GM21786 (cell line): ENCODE measurements around the gene MZT1.

ENCODE experiments used
- ATAC-seq: cut with Tn5 transposase; IDR thresholded peaks from one replicate; pipeline ENCODE4 v1.9.1; 2021; ENCODE audit not compliant: unreplicated experiment

Gene MZT1

GRCh38 chr13:72686766-72687165 lies 40.7 kb downstream of the MZT1 start:
- ATAC-seq: no peak

- ATAC-seq: no peak
Measured at GRCh38 chr13:72680353-72680752, 47.1 kb downstream of the MZT1 start.

GRCh38 chr13:72678312-72678711 lies 49.1 kb downstream of the MZT1 start:
- ATAC-seq: no peak

GRCh38 chr13:72677431-72677830 lies 50.0 kb downstream of the MZT1 start:
- no peak for ATAC-seq

- no peak for ATAC-seq
Measured at GRCh38 chr13:72666391-72666790, 61.0 kb downstream of the MZT1 start.

- no peak for ATAC-seq
Measured at GRCh38 chr13:72662548-72662947, 64.9 kb downstream of the MZT1 start.
